ENCODE measurements around the gene NOXO1. TPM values are rescaled to one million over a fixed set of nuclear protein-coding genes. Genes with fewer than 3 reads are reported as not detected.
A peak's percentile ranks its signal among the peaks of the same experiment; 100 is the strongest.

The NOXO1 gene
- total and polyA plus RNA-seq, 2 experiments from 2014 or later, result 2.0 to 2.6 TPM

- no peak for TF ChIP-seq CREB1 (CRISPR knock-in tag; IDR thresholded peaks at IDR 0.05; ENCODE audit: low read depth)
- no peak for TF ChIP-seq ZNF462 (CRISPR knock-in tag; IDR thresholded peaks at IDR 0.05)
- TF ChIP-seq JUNB (IDR thresholded peaks at IDR 0.05; ENCODE audit: unreplicated experiment), result no peak
Measured at GRCh38 chr16:1961651-1962067, 19.6 kb downstream of the NOXO1 start (continued).

GRCh38 chr16:1960665-1961630, 20.3 kb downstream of the NOXO1 start:
- Histone ChIP-seq H2AFZ (no peak overlapping the region), H3K27me3 (ENCODE audit: insufficient read depth) (no peaks in the 10 kb centered on the region), H3F3A (replicated peaks; ENCODE audit: low read depth) (peaks cover 49% of the 10 kb centered on the region), H3K9me2 (ENCODE audit: insufficient read depth) (no peaks in the 10 kb centered on the region), H3K36me3 (ENCODE audit: insufficient read depth) (peaks cover 25% of the 10 kb centered on the region), H4K20me1 (replicated peaks; ENCODE audit: insufficient read depth) (peaks cover 27% of the 10 kb centered on the region), H3K27ac (ENCODE audit: low read depth) (peak overlapping the region; percentile 84; the same call in 1 of the 2 replicates), H3K4me3 (peak overlapping the region; percentile 89), H3K4me2 (peak overlapping the region; percentile 91), H3K79me2 (replicated peaks; ENCODE audit: insufficient read depth) (peaks cover 43% of the 10 kb centered on the region), H3K4me1 (ENCODE audit: insufficient read depth) (peaks cover 37% of the 10 kb centered on the region; the same call in 1 of the 2 replicates)
- peak overlapping the region; percentile 92 for H3K4me3 Mint-ChIP-seq
- peaks cover 8% of the 10 kb centered on the region; the same call in 2 of the 3 replicates for H3K9me3 Mint-ChIP-seq
- no peak for TF ChIP-seq CREB1 (CRISPR knock-in tag; IDR thresholded peaks at IDR 0.05; ENCODE audit: low read depth)
- TF ChIP-seq POLR2AphosphoS5 (IDR thresholded peaks at IDR 0.05; ENCODE audit: low read depth), result peak; percentile 80
- peak overlapping the region; percentile 90 for H3K27ac Mint-ChIP-seq
- H3K4me1 Mint-ChIP-seq, result peaks cover 33% of the 10 kb centered on the region
- peak; percentile 21 for ATAC-seq
- peaks cover 55% of the 10 kb centered on the region for H3K27me3 Mint-ChIP-seq (ENCODE audit: insufficient read depth, low read depth, poor library complexity)
- DNase-seq (ENCODE audit: low spot score), result no peak
- peaks cover 44% of the 10 kb centered on the region for H3K36me3 Mint-ChIP-seq (ENCODE audit: low read depth)

All from GM23338 (cell line).